Stimulated activated CD4-positive, alpha-beta T cell treated with anti-CD3 and anti-CD28 coated beads, TNF-alpha, amount 100 ng/mL, for 48 hours (primary cell): ENCODE measurements around the gene THEM4.
"Not testable (repeated sequence)": the region's sequence is repeated elsewhere in the genome, so short reads cannot be mapped to it uniquely, and the experiment has no call there.

Experiments
- DNase-seq, 3 donors: peaks; one replicate each; pipeline ENCODE4 v3.0.0-alpha.2; 2020; ENCODE audit warnings: low read depth in 3 of 3

THEM4 gene

DNA sequence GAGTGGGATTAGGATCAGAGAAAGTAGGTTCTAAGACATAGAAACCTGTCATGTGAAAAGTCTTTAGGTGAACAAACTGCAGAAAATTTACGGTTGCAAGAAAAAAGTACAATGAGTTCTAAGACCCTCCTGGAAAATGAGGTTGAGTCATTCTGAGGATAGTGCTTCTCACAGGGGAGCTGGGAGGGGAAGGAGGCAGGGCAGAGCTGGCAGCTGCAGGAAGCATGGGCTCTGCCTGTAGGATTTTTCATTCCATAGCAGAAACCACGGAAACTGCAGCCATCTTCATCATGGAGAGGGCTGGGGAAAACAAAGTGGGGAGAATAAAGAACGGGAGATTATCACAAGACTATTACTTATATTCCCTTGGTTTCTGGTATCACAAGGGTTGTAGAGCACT lies 25.8 kb upstream of the THEM4 start:
- no peak for DNase-seq

DNA sequence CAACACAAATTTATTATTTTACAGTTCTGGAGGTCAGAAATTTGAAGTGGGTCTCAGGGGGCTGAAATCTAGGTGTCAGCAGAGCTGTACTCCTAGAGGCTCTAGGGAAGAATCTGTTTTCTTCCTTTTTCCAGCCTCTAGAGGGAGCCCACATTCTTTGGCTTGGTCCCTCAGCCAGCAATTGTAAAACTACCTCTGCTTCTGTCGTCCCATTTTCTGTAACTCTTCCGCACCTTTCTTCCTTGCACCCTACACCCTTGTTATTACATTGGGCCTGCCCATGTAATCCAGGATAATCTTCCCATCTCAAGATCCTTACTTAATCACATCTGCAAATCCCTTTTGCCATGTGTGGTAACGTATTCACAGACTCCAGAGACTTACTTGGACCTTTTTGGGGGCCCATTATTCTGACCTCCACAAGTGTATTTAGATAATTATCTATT lies 24.8 kb upstream of the THEM4 start:
- peak in 1 of 3 donors; percentile 27 for DNase-seq

DNA sequence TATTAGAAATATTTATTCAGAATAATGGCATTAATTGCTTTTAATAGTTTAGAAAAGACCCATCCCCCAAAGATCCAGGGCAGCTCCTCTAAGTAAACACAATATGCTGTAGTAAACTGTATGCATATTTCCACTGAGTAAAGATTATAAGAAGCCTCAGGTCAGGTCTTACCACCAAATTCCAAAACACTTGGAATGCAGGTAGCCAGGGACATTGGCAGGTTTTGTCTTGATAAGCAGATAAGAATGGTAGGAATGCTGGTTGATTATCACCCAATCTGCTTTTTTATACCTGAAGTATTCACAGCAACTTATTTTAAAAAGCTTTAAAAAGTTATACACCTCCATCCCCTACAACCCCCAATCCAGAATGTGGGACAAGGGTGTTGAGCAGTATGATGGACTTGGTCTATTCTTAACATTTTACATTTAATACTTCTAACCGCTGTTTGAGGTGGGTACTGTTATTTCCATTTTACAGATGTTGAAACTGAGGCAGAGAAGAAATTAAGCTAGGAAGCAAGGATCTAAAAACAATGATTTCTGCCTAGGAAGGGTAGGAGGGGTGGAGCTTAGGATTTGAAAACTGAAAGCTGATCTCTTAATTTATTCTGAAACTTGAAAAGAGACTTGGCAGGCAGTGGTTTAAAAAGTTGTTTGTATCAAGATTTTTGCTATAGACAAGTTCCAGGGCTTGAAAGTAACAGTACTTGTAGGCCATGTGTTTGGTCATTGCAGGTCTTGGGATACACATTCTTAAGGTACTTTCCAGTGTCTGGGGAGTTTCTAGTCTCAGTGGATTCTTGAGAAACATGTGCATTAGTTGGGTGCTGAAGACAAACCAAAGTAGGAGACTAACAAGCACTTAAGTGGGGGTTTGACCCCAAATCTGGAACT lies 15.6 kb upstream of the THEM4 start:
- no peak for DNase-seq

GRCh38 chr1:151923422-151923821 lies 14.1 kb upstream of the THEM4 start:
- no peak for DNase-seq

DNA sequence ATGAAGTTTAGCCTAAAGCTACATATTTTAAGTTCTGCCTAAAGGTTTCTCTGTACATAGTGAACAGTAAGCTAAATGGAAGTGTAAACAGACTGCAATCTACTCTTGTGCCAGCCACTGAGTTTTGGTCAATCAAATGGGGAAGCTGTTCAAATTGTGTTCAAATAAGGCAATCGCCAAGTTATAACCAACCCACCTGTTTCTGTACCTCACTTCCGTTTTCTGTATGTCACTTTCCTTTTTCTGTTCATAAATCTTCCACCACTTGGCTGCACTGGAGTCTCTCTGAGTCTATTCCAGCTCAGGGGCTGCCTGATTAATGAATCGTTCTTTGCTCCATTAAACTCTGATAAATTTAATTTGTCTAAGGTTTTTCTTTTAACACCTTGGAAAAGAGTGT lies 10.8 kb upstream of the THEM4 start:
- DNase-seq: no peak

DNA sequence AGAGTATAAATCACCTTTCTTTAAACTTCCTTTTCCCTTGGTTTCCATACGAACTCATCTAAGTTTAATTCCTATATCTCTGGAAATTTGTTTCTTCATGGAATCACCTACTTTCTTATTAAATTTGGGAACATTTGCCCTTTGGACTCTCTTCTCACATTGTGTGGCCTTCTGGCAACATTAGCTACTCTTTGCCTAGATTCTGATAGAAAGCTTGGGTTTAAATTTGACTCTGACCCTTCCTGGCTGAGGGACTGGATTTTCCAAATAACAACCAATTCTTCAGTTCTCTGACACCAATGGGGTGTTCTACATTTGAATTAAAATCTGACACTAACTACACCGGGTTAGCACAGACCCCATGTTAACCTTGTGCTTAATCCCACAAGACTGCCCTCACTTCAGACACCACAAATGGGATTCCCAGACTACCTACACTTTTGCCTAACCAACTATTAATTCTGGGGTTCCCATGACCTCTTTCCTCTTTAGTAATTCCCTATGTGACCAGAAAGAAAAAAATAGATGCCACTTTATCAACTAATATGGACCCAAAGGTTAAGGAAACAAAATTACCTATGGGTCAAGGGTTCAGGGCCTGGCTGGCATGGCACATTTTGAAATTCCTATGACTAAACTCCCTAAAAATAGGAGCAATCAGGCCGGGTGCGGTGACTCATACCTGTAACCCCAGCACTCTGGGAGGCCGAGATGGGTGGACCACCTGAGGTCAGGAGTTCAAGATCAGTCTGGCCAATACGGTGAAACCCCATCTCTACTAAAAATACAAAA lies 9.7 kb upstream of the THEM4 start:
- DNase-seq: no peak

- DNase-seq: no peak
Observed at GRCh38 chr1:151918156-151918555, 8.8 kb upstream of the THEM4 start.

DNA sequence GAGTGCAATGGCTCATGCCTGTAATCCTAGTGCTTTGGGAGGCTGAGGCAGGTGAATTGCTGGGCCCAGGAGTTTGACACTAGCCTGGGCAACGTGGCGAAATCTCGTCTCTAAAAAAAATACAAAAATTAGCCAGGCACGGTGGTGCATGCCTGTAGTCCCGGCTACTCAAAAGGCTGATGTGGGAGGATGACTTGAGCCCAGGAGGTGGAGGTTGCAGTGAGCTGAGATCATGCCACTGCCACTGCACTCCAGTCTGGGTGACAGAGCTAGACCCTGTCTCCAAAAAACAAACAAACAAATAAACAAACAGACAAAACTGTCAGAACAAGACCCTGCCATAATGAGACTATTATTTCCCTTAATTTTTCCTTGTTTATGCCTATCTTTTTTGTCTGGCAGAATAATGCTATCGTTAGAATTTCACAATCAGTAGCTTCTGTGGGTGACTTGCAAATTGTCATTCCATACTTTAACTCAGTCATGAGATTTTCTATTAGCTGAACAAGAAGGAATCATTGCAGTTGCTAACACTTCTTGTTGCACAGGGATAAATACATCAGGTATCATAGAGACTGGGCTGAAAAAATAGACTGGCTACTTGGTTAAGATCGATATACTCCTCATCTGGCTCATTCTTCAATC lies 7.5 kb upstream of the THEM4 start:
- DNase-seq: no peak

DNA sequence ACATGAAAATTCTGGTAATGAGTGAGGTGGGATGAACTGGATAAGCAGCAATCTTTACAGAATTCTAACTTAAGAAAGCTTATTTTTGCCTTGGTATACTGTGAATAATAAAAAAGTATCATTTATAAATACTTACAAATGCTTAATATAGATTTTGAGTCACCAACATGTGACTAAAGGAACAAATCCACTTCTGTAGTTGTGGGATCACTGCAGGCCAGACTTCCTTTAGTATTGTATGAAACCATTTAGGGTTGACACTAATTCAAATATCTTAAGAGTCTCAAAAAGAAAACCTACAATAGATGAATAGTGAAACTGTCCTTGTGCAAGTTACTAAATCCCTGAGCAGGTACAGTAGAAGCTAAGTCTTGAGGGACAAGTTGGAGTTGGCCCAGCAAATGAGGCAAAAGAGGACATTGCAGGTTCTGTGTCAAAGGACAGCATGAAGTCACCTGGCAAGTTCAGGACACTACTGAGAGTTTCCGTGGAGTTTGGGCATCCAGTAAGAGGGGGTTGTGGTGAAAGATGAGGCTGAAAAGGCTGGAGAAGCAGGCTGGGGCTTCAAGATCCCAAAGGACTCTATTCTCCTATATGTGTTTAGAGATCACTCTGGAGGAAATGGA lies 5.9 kb upstream of the THEM4 start:
- no peak for DNase-seq

GRCh38 chr1:151914076-151914475 lies 4.8 kb upstream of the THEM4 start:
- no peak for DNase-seq

DNA sequence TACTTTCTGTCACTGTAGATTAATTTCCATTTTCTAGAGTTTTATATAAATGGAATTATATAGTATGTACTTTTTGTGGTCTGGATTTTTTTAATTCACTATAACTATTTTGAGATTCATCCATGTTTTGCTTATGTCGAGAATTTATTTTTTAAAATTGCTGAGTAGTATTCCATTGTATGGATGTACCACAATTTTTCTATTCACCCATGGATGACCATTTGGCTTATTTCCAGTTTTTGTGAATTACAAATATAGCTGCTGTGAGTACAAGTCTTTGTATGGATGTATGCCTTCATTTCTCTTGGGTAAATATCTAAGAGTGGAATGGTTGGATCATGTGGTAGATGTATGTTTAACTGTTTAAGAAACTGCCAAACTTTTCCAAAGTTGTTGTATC lies 3.7 kb upstream of the THEM4 start:
- no peak for DNase-seq

DNA sequence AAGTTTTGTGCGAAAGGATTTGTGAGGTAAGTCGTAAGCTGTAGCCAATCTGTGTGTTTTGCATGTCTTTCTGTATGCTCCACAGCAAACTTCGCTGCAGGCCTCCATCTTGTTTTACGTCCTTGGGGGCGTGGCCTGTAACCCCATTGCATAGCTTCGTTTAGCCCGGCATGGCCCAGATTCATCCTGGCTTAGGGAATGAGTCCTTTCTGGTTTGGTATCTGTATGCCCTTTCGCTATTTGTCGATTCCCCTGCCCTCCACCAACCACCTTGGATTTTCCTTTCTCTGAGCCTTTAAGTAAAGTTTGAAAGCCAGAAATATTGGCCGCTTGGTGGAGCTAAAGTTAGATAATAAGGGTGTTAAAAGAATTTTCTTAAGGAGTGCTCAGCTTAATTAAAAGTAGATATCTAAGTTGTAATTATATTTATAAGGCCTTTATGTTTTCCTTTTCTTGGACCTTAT lies 1.1 kb downstream of the THEM4 start:
- no peak for DNase-seq

- no peak for DNase-seq
Observed at GRCh38 chr1:151907363-151908139, 1.8 kb downstream of the THEM4 start.

DNA sequence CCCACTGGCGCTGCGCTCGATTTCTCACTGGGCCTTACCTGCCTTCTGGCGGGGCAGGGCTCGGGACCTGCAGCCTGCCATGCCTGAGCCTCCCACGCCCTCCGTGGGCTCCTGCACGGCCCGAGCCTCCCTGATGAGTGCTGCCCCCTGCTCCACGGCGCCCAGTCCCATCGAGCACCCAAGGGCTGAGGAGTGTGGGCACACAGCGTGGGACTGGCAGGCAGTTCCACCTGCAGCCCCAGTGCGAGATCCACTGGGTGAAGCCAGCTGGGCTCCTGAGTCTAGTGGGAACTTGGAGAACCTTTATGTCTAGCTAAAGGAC lies 3.0 kb downstream of the THEM4 start:
- not testable (repeated sequence) for DNase-seq

GRCh38 chr1:151905443-151906323 lies 3.6 kb downstream of the THEM4 start:
- DNase-seq: peak in 1 of 3 donors; percentile 19

DNA sequence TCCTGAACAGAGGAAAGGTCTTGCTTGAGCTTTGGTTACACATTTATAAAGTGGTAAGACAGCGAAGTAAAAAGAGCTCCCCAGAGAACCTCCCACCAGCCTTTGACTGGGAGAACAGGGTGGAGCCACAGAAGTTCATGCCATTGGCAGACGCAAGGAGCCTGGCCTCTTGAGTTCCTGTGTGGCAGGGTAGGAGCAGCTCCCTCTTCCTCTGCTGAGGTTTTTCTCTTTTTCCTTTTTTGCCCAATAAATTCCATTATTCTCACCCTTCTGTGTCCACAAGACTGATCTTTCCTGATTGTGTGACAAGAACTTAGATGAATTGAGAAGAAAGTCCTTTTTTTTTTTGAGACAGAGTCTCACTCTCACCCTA lies 4.3 kb downstream of the THEM4 start:
- DNase-seq: peak in 2 of 3 donors; percentile 44 to 59

GRCh38 chr1:151902858-151903257 lies 6.5 kb downstream of the THEM4 start:
- DNase-seq: no peak

DNA sequence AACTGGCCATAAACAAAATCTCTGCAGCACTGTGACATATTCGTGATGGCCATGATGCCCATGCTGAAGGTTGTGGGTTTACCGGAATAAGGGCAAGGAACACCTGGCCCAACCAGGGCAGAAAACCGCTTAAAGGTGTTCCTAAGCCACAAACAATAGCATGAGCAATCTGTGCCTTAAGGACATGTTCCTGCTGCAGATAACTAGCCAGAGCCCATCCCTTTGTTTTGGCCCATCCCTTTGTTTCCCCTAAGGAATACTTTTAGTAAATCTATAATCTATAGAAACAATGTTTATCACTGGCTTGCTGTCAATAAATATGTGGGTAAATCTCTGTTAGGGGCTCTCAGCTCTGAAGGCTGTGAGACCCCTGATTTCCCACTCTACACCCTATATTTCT lies 8.5 kb downstream of the THEM4 start:
- DNase-seq: not testable (repeated sequence)

GRCh38 chr1:151898519-151898991 lies 10.8 kb downstream of the THEM4 start:
- no peak for DNase-seq

- DNase-seq: no peak
Observed at GRCh38 chr1:151897991-151898431, 11.3 kb downstream of the THEM4 start.
